ENCODE results near the gene FRMD5.

Gene FRMD5

GRCh38 chr15:44148580-44148979, 46.5 kb downstream of the FRMD5 start:
- H3K4me3 ChIP-seq (ENCODE audit: low read depth, low read length), result no peak overlapping the region
- TF ChIP-seq CTCF (IDR thresholded peaks at IDR 0.05; ENCODE audit: borderline replicate concordance, insufficient read depth, low read depth, low read length), result no peak

GRCh38 chr15:44147636-44148035, 47.4 kb downstream of the FRMD5 start:
- no peak overlapping the region for H3K4me3 ChIP-seq (ENCODE audit: low read depth, low read length)
- no peak for TF ChIP-seq CTCF (IDR thresholded peaks at IDR 0.05; ENCODE audit: borderline replicate concordance, insufficient read depth, low read depth, low read length)

GRCh38 chr15:44145495-44145894, 49.6 kb downstream of the FRMD5 start:
- no peak for TF ChIP-seq CTCF (IDR thresholded peaks at IDR 0.05; ENCODE audit: borderline replicate concordance, insufficient read depth, low read depth, low read length)
- H3K4me3 ChIP-seq (ENCODE audit: low read depth, low read length), result no peak overlapping the region

- TF ChIP-seq CTCF (IDR thresholded peaks at IDR 0.05; ENCODE audit: borderline replicate concordance, insufficient read depth, low read depth, low read length), result no peak
- no peak overlapping the region for H3K4me3 ChIP-seq (ENCODE audit: low read depth, low read length)
Measured at GRCh38 chr15:44144992-44145391, 50.1 kb downstream of the FRMD5 start.

GRCh38 chr15:44144184-44144583, 50.9 kb downstream of the FRMD5 start:
- TF ChIP-seq CTCF (IDR thresholded peaks at IDR 0.05; ENCODE audit: borderline replicate concordance, insufficient read depth, low read depth, low read length), result no peak
- no peak overlapping the region for H3K4me3 ChIP-seq (ENCODE audit: low read depth, low read length)

GRCh38 chr15:44137750-44138149, 57.3 kb downstream of the FRMD5 start:
- H3K4me3 ChIP-seq (ENCODE audit: low read depth, low read length), result no peak overlapping the region
- no peak for TF ChIP-seq CTCF (IDR thresholded peaks at IDR 0.05; ENCODE audit: borderline replicate concordance, insufficient read depth, low read depth, low read length)

- H3K4me3 ChIP-seq (ENCODE audit: low read depth, low read length), result no peak overlapping the region
- no peak for TF ChIP-seq CTCF (IDR thresholded peaks at IDR 0.05; ENCODE audit: borderline replicate concordance, insufficient read depth, low read depth, low read length)
Measured at GRCh38 chr15:44136991-44137477, 58.0 kb downstream of the FRMD5 start.
